ENCODE measurements around the gene JAZF1.

JAZF1 gene

GRCh38 chr7:28083998-28084985, 96.3 kb downstream of the JAZF1 start:
- Histone ChIP-seq H3K27ac (ENCODE audit: low read depth, low read length) (peak overlapping the region; percentile 61), H3K9me3 (ENCODE audit: control insufficient read depth in 5 of 5, low read length in 5 of 5) (no peaks in the 10 kb centered on the region), H3K36me3 (ENCODE audit: control insufficient read depth in 5 of 5, insufficient read depth in 5 of 5, low read length in 5 of 5) (no peaks in the 10 kb centered on the region), H3K9ac (ENCODE audit: low read length in 5 of 5) (no peak overlapping the region), H3K4me3 (ENCODE audit: low read depth in 1 of 5, low read length in 5 of 5) (no peak overlapping the region), H3K27me3 (ENCODE audit: control insufficient read depth in 5 of 5, insufficient read depth in 4 of 5, low read length in 5 of 5) (no peaks in the 10 kb centered on the region), H3K4me1 (ENCODE audit: control insufficient read depth in 5 of 5, insufficient read depth in 5 of 5, low read length in 5 of 5) (peaks cover 5 to 62% (median 48%) of the 10 kb centered on the region in 5 donors)

- no peak overlapping the region for H3K4me3 ChIP-seq (ENCODE audit: low read depth in 1 of 5, low read length in 5 of 5)
- no peaks in the 10 kb centered on the region for H3K9me3 ChIP-seq (ENCODE audit: control insufficient read depth in 5 of 5, low read length in 5 of 5)
- H3K27ac ChIP-seq (ENCODE audit: low read depth, low read length) = peak overlapping the region; percentile 61
- H3K9ac ChIP-seq (ENCODE audit: low read length in 5 of 5) = no peak overlapping the region
- H3K27me3 ChIP-seq (ENCODE audit: control insufficient read depth in 5 of 5, insufficient read depth in 4 of 5, low read length in 5 of 5) = no peaks in the 10 kb centered on the region
- H3K36me3 ChIP-seq (ENCODE audit: control insufficient read depth in 5 of 5, insufficient read depth in 5 of 5, low read length in 5 of 5) = no peaks in the 10 kb centered on the region
- peaks cover 5 to 57% (median 42%) of the 10 kb centered on the region in 5 donors for H3K4me1 ChIP-seq (ENCODE audit: control insufficient read depth in 5 of 5, insufficient read depth in 5 of 5, low read length in 5 of 5)
These were observed 97.2 kb downstream of the JAZF1 start for GRCh38 chr7:28083164-28083997.

GRCh38 chr7:28082071-28082470, 98.5 kb downstream of the JAZF1 start:
- Histone ChIP-seq H3K4me3 (ENCODE audit: low read depth in 1 of 5, low read length in 5 of 5) (no peak overlapping the region), H3K36me3 (ENCODE audit: control insufficient read depth in 5 of 5, insufficient read depth in 5 of 5, low read length in 5 of 5) (no peaks in the 10 kb centered on the region), H3K27me3 (ENCODE audit: control insufficient read depth in 5 of 5, insufficient read depth in 4 of 5, low read length in 5 of 5) (no peaks in the 10 kb centered on the region), H3K9ac (ENCODE audit: low read length in 5 of 5) (no peak overlapping the region), H3K4me1 (ENCODE audit: control insufficient read depth in 5 of 5, insufficient read depth in 5 of 5, low read length in 5 of 5) (peaks cover 5 to 53% (median 43%) of the 10 kb centered on the region in 5 donors), H3K9me3 (ENCODE audit: control insufficient read depth in 5 of 5, low read length in 5 of 5) (no peaks in the 10 kb centered on the region), H3K27ac (ENCODE audit: low read depth, low read length) (no peak overlapping the region)

GRCh38 chr7:28081016-28081415, 99.6 kb downstream of the JAZF1 start:
- Histone ChIP-seq H3K36me3 (ENCODE audit: control insufficient read depth in 5 of 5, insufficient read depth in 5 of 5, low read length in 5 of 5) (no peaks in the 10 kb centered on the region), H3K27me3 (ENCODE audit: control insufficient read depth in 5 of 5, insufficient read depth in 4 of 5, low read length in 5 of 5) (no peaks in the 10 kb centered on the region), H3K4me1 (ENCODE audit: control insufficient read depth in 5 of 5, insufficient read depth in 5 of 5, low read length in 5 of 5) (peaks cover 5 to 53% (median 43%) of the 10 kb centered on the region in 5 donors), H3K27ac (ENCODE audit: low read depth, low read length) (no peak overlapping the region), H3K9me3 (ENCODE audit: control insufficient read depth in 5 of 5, low read length in 5 of 5) (no peaks in the 10 kb centered on the region), H3K4me3 (ENCODE audit: low read depth in 1 of 5, low read length in 5 of 5) (peak overlapping the region in 1 of 5 donors; percentile 29), H3K9ac (ENCODE audit: low read length in 5 of 5) (no peak overlapping the region)

- H3K4me3 ChIP-seq (ENCODE audit: low read depth in 1 of 5, low read length in 5 of 5) = no peak overlapping the region
- no peak overlapping the region for H3K27ac ChIP-seq (ENCODE audit: low read depth, low read length)
- peaks cover 2 to 37% (median 29%) of the 10 kb centered on the region in 5 donors for H3K4me1 ChIP-seq (ENCODE audit: control insufficient read depth in 5 of 5, insufficient read depth in 5 of 5, low read length in 5 of 5)
- H3K36me3 ChIP-seq (ENCODE audit: control insufficient read depth in 5 of 5, insufficient read depth in 5 of 5, low read length in 5 of 5) = no peaks in the 10 kb centered on the region
- no peaks in the 10 kb centered on the region for H3K9me3 ChIP-seq (ENCODE audit: control insufficient read depth in 5 of 5, low read length in 5 of 5)
- no peaks in the 10 kb centered on the region for H3K27me3 ChIP-seq (ENCODE audit: control insufficient read depth in 5 of 5, insufficient read depth in 4 of 5, low read length in 5 of 5)
- H3K9ac ChIP-seq (ENCODE audit: low read length in 5 of 5) = no peak overlapping the region
These were observed 102.3 kb downstream of the JAZF1 start for GRCh38 chr7:28078036-28078901.

GRCh38 chr7:28077616-28078015, 103.0 kb downstream of the JAZF1 start:
- no peaks in the 10 kb centered on the region for H3K9me3 ChIP-seq (ENCODE audit: control insufficient read depth in 5 of 5, low read length in 5 of 5)
- no peak overlapping the region for H3K27ac ChIP-seq (ENCODE audit: low read depth, low read length)
- H3K9ac ChIP-seq (ENCODE audit: low read length in 5 of 5) = no peak overlapping the region
- peaks cover 2 to 30% (median 22%) of the 10 kb centered on the region in 5 donors for H3K4me1 ChIP-seq (ENCODE audit: control insufficient read depth in 5 of 5, insufficient read depth in 5 of 5, low read length in 5 of 5)
- no peaks in the 10 kb centered on the region for H3K27me3 ChIP-seq (ENCODE audit: control insufficient read depth in 5 of 5, insufficient read depth in 4 of 5, low read length in 5 of 5)
- H3K4me3 ChIP-seq (ENCODE audit: low read depth in 1 of 5, low read length in 5 of 5) = no peak overlapping the region
- no peaks in the 10 kb centered on the region for H3K36me3 ChIP-seq (ENCODE audit: control insufficient read depth in 5 of 5, insufficient read depth in 5 of 5, low read length in 5 of 5)

- Histone ChIP-seq H3K36me3 (ENCODE audit: control insufficient read depth in 5 of 5, insufficient read depth in 5 of 5, low read length in 5 of 5) (no peaks in the 10 kb centered on the region), H3K27ac (ENCODE audit: low read depth, low read length) (no peak overlapping the region), H3K4me1 (ENCODE audit: control insufficient read depth in 5 of 5, insufficient read depth in 5 of 5, low read length in 5 of 5) (peaks cover 2 to 28% (median 20%) of the 10 kb centered on the region in 5 donors), H3K4me3 (ENCODE audit: low read depth in 1 of 5, low read length in 5 of 5) (no peak overlapping the region), H3K27me3 (ENCODE audit: control insufficient read depth in 5 of 5, insufficient read depth in 4 of 5, low read length in 5 of 5) (no peaks in the 10 kb centered on the region), H3K9ac (ENCODE audit: low read length in 5 of 5) (no peak overlapping the region), H3K9me3 (ENCODE audit: control insufficient read depth in 5 of 5, low read length in 5 of 5) (no peaks in the 10 kb centered on the region)
These were observed 104.0 kb downstream of the JAZF1 start for GRCh38 chr7:28076423-28077200.

GRCh38 chr7:28075674-28076358, 104.8 kb downstream of the JAZF1 start:
- H3K36me3 ChIP-seq (ENCODE audit: control insufficient read depth in 5 of 5, insufficient read depth in 5 of 5, low read length in 5 of 5) = no peaks in the 10 kb centered on the region
- H3K4me1 ChIP-seq (ENCODE audit: control insufficient read depth in 5 of 5, insufficient read depth in 5 of 5, low read length in 5 of 5) = peaks cover under 1 to 25% (median 17%) of the 10 kb centered on the region in 5 donors
- no peaks in the 10 kb centered on the region for H3K27me3 ChIP-seq (ENCODE audit: control insufficient read depth in 5 of 5, insufficient read depth in 4 of 5, low read length in 5 of 5)
- no peak overlapping the region for H3K27ac ChIP-seq (ENCODE audit: low read depth, low read length)
- no peak overlapping the region for H3K4me3 ChIP-seq (ENCODE audit: low read depth in 1 of 5, low read length in 5 of 5)
- H3K9me3 ChIP-seq (ENCODE audit: control insufficient read depth in 5 of 5, low read length in 5 of 5) = no peaks in the 10 kb centered on the region
- no peak overlapping the region for H3K9ac ChIP-seq (ENCODE audit: low read length in 5 of 5)
